ENCODE measurements around the gene PUM1.

The PUM1 gene

GRCh38 chr1:30912224-30912623 lies 153.3 kb downstream of the PUM1 start:
- H3K27ac ChIP-seq (ENCODE audit: low read depth, low read length) = no peak overlapping the region
- no peaks in the 10 kb centered on the region for H3K79me2 ChIP-seq (ENCODE audit: control insufficient read depth, low read length)
- no peaks in the 10 kb centered on the region for H3K9me3 ChIP-seq (ENCODE audit: control insufficient read depth, insufficient read depth, low read length)
- no peak overlapping the region for H3K4me2 ChIP-seq (ENCODE audit: low read length)
- H3K27me3 ChIP-seq (ENCODE audit: control insufficient read depth, low read length) = peaks cover 31% of the 10 kb centered on the region
- H3K36me3 ChIP-seq (ENCODE audit: control insufficient read depth, low read length) = no peaks in the 10 kb centered on the region
- no peaks in the 10 kb centered on the region for H3K9me2 ChIP-seq (replicated peaks; ENCODE audit: control insufficient read depth, low read length)
- H4K20me1 ChIP-seq (ENCODE audit: control insufficient read depth, insufficient read depth, low read depth, low read length) = peaks cover 8% of the 10 kb centered on the region; the same call in 1 of the 2 replicates
- H3K4me3 ChIP-seq (ENCODE audit: low read length) = no peak overlapping the region
- peaks cover 11% of the 10 kb centered on the region; the same call in 1 of the 2 replicates for H3F3A ChIP-seq (ENCODE audit: control insufficient read depth, insufficient read depth)
- H3K4me1 ChIP-seq (ENCODE audit: control insufficient read depth, low read length) = peaks cover 31% of the 10 kb centered on the region
- TF ChIP-seq EZH2phosphoT487 (IDR thresholded peaks at IDR 0.05; ENCODE audit: borderline replicate concordance, low read length) (no peak), CTCF (IDR thresholded peaks at IDR 0.05; ENCODE audit: low read depth, low read length, poor library complexity, severe bottlenecking) (no peak)

- H3K27ac ChIP-seq (ENCODE audit: low read depth, low read length) = no peak overlapping the region
- no peak overlapping the region for H3K4me2 ChIP-seq (ENCODE audit: low read length)
- no peaks in the 10 kb centered on the region for H3K79me2 ChIP-seq (ENCODE audit: control insufficient read depth, low read length)
- H3F3A ChIP-seq (ENCODE audit: control insufficient read depth, insufficient read depth) = peaks cover 11% of the 10 kb centered on the region; the same call in 1 of the 2 replicates
- peak; percentile 90 for TF ChIP-seq CTCF (IDR thresholded peaks at IDR 0.05; ENCODE audit: low read depth, low read length, poor library complexity, severe bottlenecking)
- no peak for TF ChIP-seq EZH2phosphoT487 (IDR thresholded peaks at IDR 0.05; ENCODE audit: borderline replicate concordance, low read length)
- no peaks in the 10 kb centered on the region for H3K9me2 ChIP-seq (replicated peaks; ENCODE audit: control insufficient read depth, low read length)
- H3K4me3 ChIP-seq (ENCODE audit: low read length) = no peak overlapping the region
- no peaks in the 10 kb centered on the region for H3K36me3 ChIP-seq (ENCODE audit: control insufficient read depth, low read length)
- peaks cover 40% of the 10 kb centered on the region for H3K27me3 ChIP-seq (ENCODE audit: control insufficient read depth, low read length)
- no peaks in the 10 kb centered on the region for H3K9me3 ChIP-seq (ENCODE audit: control insufficient read depth, insufficient read depth, low read length)
- H4K20me1 ChIP-seq (ENCODE audit: control insufficient read depth, insufficient read depth, low read depth, low read length) = peaks cover 8% of the 10 kb centered on the region; the same call in 1 of the 2 replicates
- H3K4me1 ChIP-seq (ENCODE audit: control insufficient read depth, low read length) = peaks cover 31% of the 10 kb centered on the region
Measured at GRCh38 chr1:30911059-30911954, 154.2 kb downstream of the PUM1 start.

- Histone ChIP-seq H3K27ac (ENCODE audit: low read depth, low read length) (no peak overlapping the region), H3K4me1 (ENCODE audit: control insufficient read depth, low read length) (peaks cover 31% of the 10 kb centered on the region)
Measured at GRCh38 chr1:30909365-30910068, 156.0 kb downstream of the PUM1 start.

More at GRCh38 chr1:30909365-30910068, 156.0 kb downstream of the PUM1 start:
- Histone ChIP-seq H3K27me3 (ENCODE audit: control insufficient read depth, low read length) (peaks cover 55% of the 10 kb centered on the region), H3K9me2 (replicated peaks; ENCODE audit: control insufficient read depth, low read length) (no peaks in the 10 kb centered on the region), H3K36me3 (ENCODE audit: control insufficient read depth, low read length) (no peaks in the 10 kb centered on the region), H3K4me2 (ENCODE audit: low read length) (peak overlapping the region; percentile 41), H3K9me3 (ENCODE audit: control insufficient read depth, insufficient read depth, low read length) (no peaks in the 10 kb centered on the region), H3K4me3 (ENCODE audit: low read length) (no peak overlapping the region), H3F3A (ENCODE audit: control insufficient read depth, insufficient read depth) (peaks cover 11% of the 10 kb centered on the region; the same call in 1 of the 2 replicates), H4K20me1 (ENCODE audit: control insufficient read depth, insufficient read depth, low read depth, low read length) (peaks cover 8% of the 10 kb centered on the region; the same call in 1 of the 2 replicates), H3K79me2 (ENCODE audit: control insufficient read depth, low read length) (no peaks in the 10 kb centered on the region)
- TF ChIP-seq CTCF (IDR thresholded peaks at IDR 0.05; ENCODE audit: low read depth, low read length, poor library complexity, severe bottlenecking) (no peak), EZH2phosphoT487 (IDR thresholded peaks at IDR 0.05; ENCODE audit: borderline replicate concordance, low read length) (no peak)
